H1 (cell line): ENCODE measurements around the gene ENDOD1. TPM values are rescaled to one million over a fixed set of nuclear protein-coding genes. Genes with fewer than 3 reads are reported as not detected.

Experiments
- CTCF ChIA-PET: fragments of 300-600 bp; sonication (Branson Sonifier 250); formaldehyde crosslinking; loops from one replicate; lab custom pipeline; 2021; ENCODE audit not compliant: partially characterized antibody; lab: Charles Lee
- POLR2A ChIA-PET: fragments of 300-600 bp; sonication (Branson Sonifier 250); formaldehyde crosslinking; loops from one replicate; lab custom pipeline; 2021; ENCODE audit warnings: inconsistent platforms; ENCODE audit not compliant: partially characterized antibody; lab: Charles Lee
- DNase-seq, 2 experiments: peaks; one replicate each; pipeline versions ENCODE4 v3.0.0 to v3.0.0-alpha.2; 2010 to 2022; ENCODE audit warnings: low spot score in 2 of 2, low read depth in 1 of 2, mixed read lengths in 1 of 2
- FAIRE-seq: peaks from 2 replicates; lab custom pipeline; 2011; peaks lifted over from hg19 to GRCh38; lab: Jason Lieb, UNC
- H2AFZ ChIP-seq: 2 replicates; pipeline ENCODE4 v1.8.1; 2012; ENCODE audit warnings: low read length, inconsistent platforms
- H2AK5ac ChIP-seq: 2 replicates; pipeline ENCODE4 v1.6.1; 2013; ENCODE audit warnings: low read depth, low read length
- H2BK120ac ChIP-seq: replicated peaks from 2 replicates; pipeline ENCODE3; 2013; ENCODE audit warnings: low read depth, low read length, inconsistent platforms
- H2BK12ac ChIP-seq: 2 replicates; pipeline ENCODE4 v1.6.1; 2013; ENCODE audit warnings: low read depth, low read length
- H2BK15ac ChIP-seq: 2 replicates; pipeline ENCODE4 v1.6.1; 2013; ENCODE audit warnings: low read length
- H2BK20ac ChIP-seq: 2 replicates; pipeline ENCODE4 v1.6.1; 2013; ENCODE audit warnings: low read length
- H2BK5ac ChIP-seq: 2 replicates; pipeline ENCODE4 v1.6.1; 2013; ENCODE audit warnings: low read depth, low read length
- H3K14ac ChIP-seq: 2 replicates; pipeline ENCODE4 v1.6.1; 2013; ENCODE audit warnings: inconsistent platforms; ENCODE audit not compliant: insufficient read length
- H3K18ac ChIP-seq: 2 replicates; pipeline ENCODE4 v1.6.1; 2013; ENCODE audit warnings: low read length; ENCODE audit errors: extremely low read depth
- H3K23ac ChIP-seq: 2 replicates; pipeline ENCODE4 v1.6.1; 2013; ENCODE audit warnings: inconsistent platforms; ENCODE audit not compliant: insufficient read length
- H3K23me2 ChIP-seq: 2 replicates; pipeline ENCODE4 v1.6.1; 2013; ENCODE audit warnings: low read depth, low read length
- H3K27ac ChIP-seq: 2 replicates; pipeline ENCODE4 v1.6.1; 2011; ENCODE audit warnings: low read depth, low read length, inconsistent platforms
- H3K27me3 ChIP-seq, 4 experiments: replicated peaks in 1 of 4; 1 replicate in 1 of 4; 2 replicates in 3 of 4; pipeline versions ENCODE4 v1.6.1 to v1.8.1; 2011 to 2013; ENCODE audit warnings: low read length in 3 of 4, mild to moderate bottlenecking in 3 of 4, inconsistent platforms in 2 of 4, mixed read lengths in 2 of 4, moderate library complexity in 1 of 4; ENCODE audit not compliant: control insufficient read depth in 3 of 4, insufficient read depth in 3 of 4; ENCODE audit errors: extremely low read depth in 1 of 4
- H3K36me3 ChIP-seq, 4 experiments: 2 replicates each; pipeline versions ENCODE4 v1.6.1 to v1.8.1; 2011 to 2013; ENCODE audit warnings: mild to moderate bottlenecking in 4 of 4, low read length in 3 of 4, moderate library complexity in 2 of 4, control low read depth in 1 of 4, inconsistent platforms in 1 of 4; ENCODE audit not compliant: insufficient read depth in 4 of 4, control insufficient read depth in 2 of 4
- H3K4ac ChIP-seq: replicated peaks from 2 replicates; pipeline ENCODE3; 2013; ENCODE audit warnings: low read length, low read depth, mixed read lengths, inconsistent platforms; ENCODE audit not compliant: insufficient read length
- H3K4me1 ChIP-seq, 4 experiments: replicated peaks in 1 of 4; 1 replicate in 1 of 4; 2 replicates in 3 of 4; pipeline versions ENCODE4 v1.6.1 to v1.8.1; 2011 to 2013; ENCODE audit warnings: low read length in 3 of 4, inconsistent platforms in 2 of 4, mixed read lengths in 1 of 4; ENCODE audit not compliant: insufficient read depth in 4 of 4, control insufficient read depth in 3 of 4
- H3K4me2 ChIP-seq, 2 experiments: 2 replicates each; pipeline versions ENCODE4 v1.6.1 to v1.8.1; 2011 to 2013; ENCODE audit warnings: low read depth in 2 of 2, low read length in 2 of 2, control low read depth in 1 of 2, inconsistent platforms in 1 of 2, mild to moderate bottlenecking in 1 of 2; ENCODE audit not compliant: insufficient read depth in 1 of 2
- H3K4me3 ChIP-seq, 4 experiments: fragments of 200-600, 300-600 bp in 1 of 4; sonication (generic), shearing (Covaris generic), sonication (Bioruptor Twin) in 1 of 4; 2 replicates each; pipeline versions ENCODE4 v1.5.1 to v1.8.1; 2011 to 2016; ENCODE audit warnings: low read length in 4 of 4, low read depth in 3 of 4, control low read depth in 2 of 4, inconsistent platforms in 2 of 4, mild to moderate bottlenecking in 2 of 4, mixed read lengths in 1 of 4, moderate library complexity in 1 of 4; ENCODE audit not compliant: insufficient read depth in 2 of 4; ENCODE audit errors: extremely low read depth in 1 of 4
- H3K56ac ChIP-seq: replicated peaks from 2 replicates; pipeline ENCODE3; 2013; ENCODE audit warnings: low read depth, mild to moderate bottlenecking, mixed read lengths, low read length, inconsistent platforms; ENCODE audit not compliant: insufficient read length
- H3K79me1 ChIP-seq: 2 replicates; pipeline ENCODE4 v1.6.1; 2013; ENCODE audit warnings: low read depth, low read length, control low read depth
- H3K79me2 ChIP-seq, 2 experiments: 2 replicates each; pipeline versions ENCODE4 v1.6.1 to v1.8.1; 2012 to 2013; ENCODE audit warnings: low read length in 2 of 2, mild to moderate bottlenecking in 2 of 2, inconsistent platforms in 1 of 2; ENCODE audit not compliant: insufficient read depth in 2 of 2, control insufficient read depth in 1 of 2
- H3K9ac ChIP-seq, 4 experiments: replicated peaks in 1 of 4; 1 replicate in 1 of 4; 2 replicates in 3 of 4; pipeline versions ENCODE4 v1.6.1 to v1.8.1; 2011 to 2013; ENCODE audit warnings: low read depth in 3 of 4, low read length in 3 of 4, control low read depth in 2 of 4, mild to moderate bottlenecking in 2 of 4, moderate library complexity in 2 of 4, inconsistent platforms in 1 of 4; ENCODE audit errors: extremely low read depth in 1 of 4
- H3K9me3 ChIP-seq, 2 experiments: 2 replicates each; pipeline versions ENCODE4 v1.6.1 to v1.8.1; 2012 to 2013; ENCODE audit warnings: mild to moderate bottlenecking in 2 of 2, moderate library complexity in 2 of 2, control low read depth in 1 of 2, inconsistent platforms in 1 of 2, low read depth in 1 of 2, low read length in 1 of 2, mixed read lengths in 1 of 2; ENCODE audit not compliant: insufficient read depth in 2 of 2
- H4K20me1 ChIP-seq, 2 experiments: replicated peaks in 1 of 2; 2 replicates each; pipeline versions ENCODE3 to v1.8.1; 2011 to 2013; ENCODE audit warnings: inconsistent platforms in 2 of 2, low read length in 2 of 2, mild to moderate bottlenecking in 1 of 2; ENCODE audit not compliant: insufficient read depth in 2 of 2, control insufficient read depth in 1 of 2
- H4K5ac ChIP-seq: 2 replicates; pipeline ENCODE4 v1.6.1; 2013; ENCODE audit warnings: low read length, low read depth, mixed read lengths, inconsistent platforms; ENCODE audit not compliant: insufficient read length
- H4K8ac ChIP-seq: 2 replicates; pipeline ENCODE4 v1.8.0; 2013; ENCODE audit warnings: mild to moderate bottlenecking, moderate library complexity, low read length, inconsistent platforms; ENCODE audit not compliant: insufficient read depth; ENCODE audit errors: extremely low read depth
- H4K91ac ChIP-seq: replicated peaks from 2 replicates; pipeline ENCODE3; 2013; ENCODE audit warnings: low read length, mixed read lengths, inconsistent platforms; ENCODE audit not compliant: insufficient read length
- BRCA1 ChIP-seq: IDR thresholded peaks from 2 replicates; pipeline ENCODE4 v1.6.1; 2012; ENCODE audit warnings: low read depth, low read length, improper control_type of control experiment
- KDM1A ChIP-seq: fragments of 200-600, 300-600 bp; sonication (generic); IDR thresholded peaks from 2 replicates; pipeline ENCODE4 v1.7.1; 2016; ENCODE audit warnings: mild to moderate bottlenecking, low read length, borderline replicate concordance
- RFX5 ChIP-seq: IDR thresholded peaks from 2 replicates; pipeline ENCODE4 v1.6.1; 2011; ENCODE audit warnings: low read depth, low read length, improper control_type of control experiment, borderline replicate concordance
- polyA plus RNA-seq, 7 experiments: library from polyadenylated mRNA; depleted of rRNA in 3 of 7; stranded (reverse) in 5 of 7; unstranded in 2 of 7; fragments of >200 nt in 5 of 7; fragments of 200-250 nt in 2 of 7; gene quantifications; 1 replicate in 5 of 7; 2 replicates in 1 of 7; 4 replicates in 1 of 7; pipeline versions ENCODE4 v1.2.1 to v1.2.3, GENCODE V29; 2011 to 2013; ENCODE audit warnings: missing spikeins in 2 of 7, mixed read lengths in 2 of 7
- total RNA-seq: library from RNA; stranded (reverse); fragmentation: NEBNext Ultra II Directional; extraction: Animal tissue kit (Norgen Biotek cat#: 25700); gene quantifications from 2 replicates; pipeline ENCODE4 v1.2.1, GENCODE V29; 2021

The ENDOD1 gene
- total and polyA plus RNA-seq, 2 of the 8 experiments (the other 6 are each of a cell fraction or from before 2014, with no cell fraction given) = 1.2 to 2.5 TPM

GRCh38 chr11:95044010-95044409 is 45.6 kb upstream of the ENDOD1 start (continued):
- no peak for TF ChIP-seq BRCA1

GRCh38 chr11:95045812-95046211 is 43.8 kb upstream of the ENDOD1 start:
- ChIA-PET POLR2A (no interaction called here), CTCF (interaction anchor here (1.0 kb wide), 2 partner anchors 13 to 24 kb away, joined by 3 read pairs; no protein-coding TSS in a partner anchor)
- Histone ChIP-seq H3K27me3 (no peaks in the 10 kb centered on the region; a peak in 1 of 7 replicates), H2BK5ac (no peak overlapping the region), H2BK12ac (no peak overlapping the region), H4K5ac (no peak overlapping the region), H3K79me1 (no peaks in the 10 kb centered on the region), H3K4me3 (no peak overlapping the region), H3K9ac (no peak overlapping the region), H4K20me1 (no peaks in the 10 kb centered on the region), H2BK120ac (no peak overlapping the region), H2BK20ac (no peak overlapping the region), H3K23me2 (no peaks in the 10 kb centered on the region), H4K8ac (no peak overlapping the region), H2AFZ (no peak overlapping the region), H3K9me3 (no peaks in the 10 kb centered on the region; a peak in 1 of 4 replicates), H2BK15ac (no peak overlapping the region), H3K4me2 (no peak overlapping the region), H4K91ac (no peak overlapping the region), H2AK5ac (no peak overlapping the region), H3K18ac (no peak overlapping the region), H3K79me2 (no peaks in the 10 kb centered on the region), H3K56ac (no peak overlapping the region), H3K27ac (no peak overlapping the region), H3K23ac (no peak overlapping the region), H3K14ac (no peak overlapping the region), H3K36me3 (no peaks in the 10 kb centered on the region), H3K4ac (no peak overlapping the region), H3K4me1 (no peaks in the 10 kb centered on the region; a peak in 1 of 7 replicates)
- DNase-seq (no peak), FAIRE-seq (no peak)
- no peak for TF ChIP-seq RFX5
- TF ChIP-seq KDM1A = no peak
